ENCODE results near the gene DHTKD1. TPM values are rescaled to one million over a fixed set of nuclear protein-coding genes. Genes with fewer than 3 reads are reported as not detected.

DHTKD1 gene
- total RNA-seq, 2 donors from 2014 or later: 18.5 to 40.6 TPM

GRCh38 chr10:12129222-12130111 is 60.7 kb downstream of the DHTKD1 start, which contains the start of gene SEC61A2:
Gene SEC61A2 (plus strand): TSS chr10:12129677. CDS start chr10:12129788, 111 bp downstream.
- Histone ChIP-seq H3K4me3 (peak within 1 kb of the TSS; percentile 98), H3K9me3 (no peaks in the 10 kb centered on the region), H3K27ac (peak within 1 kb of the TSS; percentile 95), H3K36me3 (no peaks in the 10 kb centered on the region), H3K27me3 (no peaks in the 10 kb centered on the region), H3K4me1 (no peaks in the 10 kb centered on the region), H3K9ac (ENCODE audit: low read depth in 2 of 2, low read length in 2 of 2) (peak within 1 kb of the TSS; percentile 76 to 97)
- intact Hi-C loops (cut with DNase I): no loop called here
- TF ChIP-seq, protein P1, sequence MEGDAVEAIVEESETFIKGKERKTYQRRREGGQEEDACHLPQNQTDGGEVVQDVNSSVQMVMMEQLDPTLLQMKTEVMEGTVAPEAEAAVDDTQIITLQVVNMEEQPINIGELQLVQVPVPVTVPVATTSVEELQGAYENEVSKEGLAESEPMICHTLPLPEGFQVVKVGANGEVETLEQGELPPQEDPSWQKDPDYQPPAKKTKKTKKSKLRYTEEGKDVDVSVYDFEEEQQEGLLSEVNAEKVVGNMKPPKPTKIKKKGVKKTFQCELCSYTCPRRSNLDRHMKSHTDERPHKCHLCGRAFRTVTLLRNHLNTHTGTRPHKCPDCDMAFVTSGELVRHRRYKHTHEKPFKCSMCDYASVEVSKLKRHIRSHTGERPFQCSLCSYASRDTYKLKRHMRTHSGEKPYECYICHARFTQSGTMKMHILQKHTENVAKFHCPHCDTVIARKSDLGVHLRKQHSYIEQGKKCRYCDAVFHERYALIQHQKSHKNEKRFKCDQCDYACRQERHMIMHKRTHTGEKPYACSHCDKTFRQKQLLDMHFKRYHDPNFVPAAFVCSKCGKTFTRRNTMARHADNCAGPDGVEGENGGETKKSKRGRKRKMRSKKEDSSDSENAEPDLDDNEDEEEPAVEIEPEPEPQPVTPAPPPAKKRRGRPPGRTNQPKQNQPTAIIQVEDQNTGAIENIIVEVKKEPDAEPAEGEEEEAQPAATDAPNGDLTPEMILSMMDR (IDR thresholded peaks at IDR 0.05): no peak
- peak; percentile 97 for DNase-seq

DNA sequence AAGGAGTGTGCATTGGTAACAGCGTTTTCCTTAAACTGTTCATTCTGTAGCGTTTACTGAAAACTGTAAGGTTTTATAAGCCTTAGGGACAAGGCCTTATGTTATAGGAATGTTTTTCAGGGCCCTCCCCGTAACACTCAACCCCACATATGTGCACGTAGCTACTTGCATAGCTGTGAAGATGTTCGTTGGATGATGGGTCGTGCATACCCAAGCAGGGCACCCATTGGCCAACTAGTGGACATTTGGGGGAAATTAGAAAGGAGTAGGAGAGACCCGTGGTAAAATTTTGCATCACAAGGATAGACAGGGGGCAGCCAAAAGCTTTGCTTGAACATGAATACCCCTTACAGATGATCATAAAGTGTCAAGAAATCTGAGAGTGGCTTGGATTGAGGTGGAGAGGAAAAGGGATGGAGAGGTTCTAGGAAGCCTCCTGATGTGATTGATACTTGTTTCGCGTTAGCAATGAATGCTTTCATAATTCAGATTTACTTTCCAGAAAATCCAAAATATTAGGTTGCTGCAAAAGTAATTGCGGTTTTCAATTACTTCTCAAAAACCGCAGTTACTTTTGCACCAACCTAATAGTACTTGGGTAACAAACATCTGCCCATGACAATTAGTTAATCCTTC is 61.6 kb downstream of the DHTKD1 start:
- Histone ChIP-seq H3K27me3 (no peaks in the 10 kb centered on the region), H3K9me3 (no peaks in the 10 kb centered on the region), H3K36me3 (no peaks in the 10 kb centered on the region), H3K4me1 (no peaks in the 10 kb centered on the region), H3K4me3 (peak overlapping the region; percentile 98), H3K27ac (no peak overlapping the region), H3K9ac (ENCODE audit: low read depth in 2 of 2, low read length in 2 of 2) (peak overlapping the region in 1 of 2 donors; percentile 76)
- TF ChIP-seq, protein P1 (IDR thresholded peaks at IDR 0.05): peak; percentile 29
- intact Hi-C loops (cut with DNase I): no loop called here
- DNase-seq: peak; percentile 36

DNA sequence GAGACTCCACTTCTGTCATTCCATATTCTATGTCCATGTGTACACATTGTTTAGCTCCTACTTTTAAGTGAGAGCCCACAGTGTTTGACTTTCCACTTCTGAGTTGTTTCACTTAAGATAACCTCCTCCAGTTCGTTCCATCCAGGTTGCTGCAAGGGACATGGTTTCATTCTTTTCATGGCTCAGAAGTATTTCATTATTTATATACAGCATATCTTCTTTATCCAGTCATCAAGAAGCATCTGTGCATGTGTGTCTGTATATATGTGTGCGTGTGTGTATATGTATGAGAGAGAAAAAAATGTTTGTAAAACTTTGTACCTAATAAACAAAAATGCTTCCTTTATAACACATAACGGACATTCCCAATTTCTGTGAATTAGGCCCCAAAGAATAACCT is 66.9 kb downstream of the DHTKD1 start:
- DNase-seq: no peak
- Histone ChIP-seq H3K27me3 (no peaks in the 10 kb centered on the region), H3K36me3 (peaks cover 5% of the 10 kb centered on the region), H3K9ac (ENCODE audit: low read depth in 2 of 2, low read length in 2 of 2) (no peak overlapping the region), H3K4me3 (no peak overlapping the region), H3K9me3 (no peaks in the 10 kb centered on the region), H3K27ac (no peak overlapping the region), H3K4me1 (no peaks in the 10 kb centered on the region)
- intact Hi-C loops (cut with DNase I): no loop called here
- TF ChIP-seq, protein P1 (IDR thresholded peaks at IDR 0.05): no peak

GRCh38 chr10:12140038-12140437 is 71.3 kb downstream of the DHTKD1 start:
- Histone ChIP-seq H3K4me3 (no peak overlapping the region), H3K4me1 (no peaks in the 10 kb centered on the region), H3K27me3 (no peaks in the 10 kb centered on the region), H3K9me3 (no peaks in the 10 kb centered on the region), H3K9ac (ENCODE audit: low read depth in 2 of 2, low read length in 2 of 2) (no peak overlapping the region), H3K27ac (no peak overlapping the region), H3K36me3 (peaks cover 5% of the 10 kb centered on the region)
- TF ChIP-seq, protein P1 (IDR thresholded peaks at IDR 0.05): no peak
- no peak for DNase-seq
- intact Hi-C loops (cut with DNase I): no loop called here

GRCh38 chr10:12144538-12144937 is 75.8 kb downstream of the DHTKD1 start:
- H3K36me3 ChIP-seq: no peaks in the 10 kb centered on the region
- H3K4me3 ChIP-seq: no peak overlapping the region
- H3K4me1 ChIP-seq: no peaks in the 10 kb centered on the region
- intact Hi-C loops (cut with DNase I): no loop called here
- H3K27me3 ChIP-seq: no peaks in the 10 kb centered on the region
- H3K27ac ChIP-seq: no peak overlapping the region
- no peak overlapping the region for H3K9ac ChIP-seq (ENCODE audit: low read depth in 2 of 2, low read length in 2 of 2)
- H3K9me3 ChIP-seq: no peaks in the 10 kb centered on the region
- TF ChIP-seq, protein P1 (IDR thresholded peaks at IDR 0.05): no peak
- DNase-seq: no peak
